ENCODE measurements around the gene NXPE4.
"Not testable (repeated sequence)": the region's sequence is repeated elsewhere in the genome, so short reads cannot be mapped to it uniquely, and the experiment has no call there.

Gene NXPE4

DNA sequence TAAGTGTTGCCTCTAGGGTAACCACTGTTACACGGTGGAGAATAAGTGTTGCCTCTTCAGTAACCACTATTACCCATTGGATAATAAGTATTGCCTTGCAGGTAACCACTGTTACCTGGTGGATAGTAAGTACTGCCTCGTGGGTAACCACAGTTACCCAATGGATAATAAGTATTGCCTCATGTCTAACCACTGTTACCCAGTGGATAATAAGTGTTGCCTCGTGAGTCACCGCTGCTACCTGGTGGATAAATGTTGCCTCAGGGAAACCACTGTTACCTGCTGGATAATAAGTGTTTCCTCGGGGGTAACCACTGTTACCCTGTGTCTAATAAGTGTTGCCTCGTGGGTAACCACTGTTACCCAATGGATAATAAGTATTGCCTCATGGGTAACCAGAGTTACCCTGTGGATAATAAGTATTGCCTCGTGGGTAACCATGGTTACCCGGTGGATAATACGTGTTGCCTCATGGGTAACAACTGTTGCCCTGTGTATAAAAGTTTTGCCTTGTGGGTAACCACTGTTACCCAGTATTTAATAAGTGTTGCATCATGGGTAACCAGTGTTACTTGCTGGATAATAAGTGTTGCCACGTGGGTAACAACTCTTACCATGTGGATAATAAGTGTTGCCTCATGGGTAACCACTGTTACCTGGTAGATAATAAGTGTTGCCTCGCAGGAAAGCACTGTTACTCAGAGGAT is 12.3 kb upstream of the NXPE4 start:
- H4K20me1 ChIP-seq (ENCODE audit: control insufficient read depth, insufficient read depth, low read depth, low read length): no peaks in the 10 kb centered on the region
- no peaks in the 10 kb centered on the region for H3K4me1 ChIP-seq (ENCODE audit: control insufficient read depth, low read length)
- no peak overlapping the region for H3K4me2 ChIP-seq (ENCODE audit: low read length)
- H3K27me3 ChIP-seq (ENCODE audit: control insufficient read depth, low read length): no peaks in the 10 kb centered on the region
- no peaks in the 10 kb centered on the region for H3K79me2 ChIP-seq (ENCODE audit: control insufficient read depth, low read length)
- TF ChIP-seq, protein P1, sequence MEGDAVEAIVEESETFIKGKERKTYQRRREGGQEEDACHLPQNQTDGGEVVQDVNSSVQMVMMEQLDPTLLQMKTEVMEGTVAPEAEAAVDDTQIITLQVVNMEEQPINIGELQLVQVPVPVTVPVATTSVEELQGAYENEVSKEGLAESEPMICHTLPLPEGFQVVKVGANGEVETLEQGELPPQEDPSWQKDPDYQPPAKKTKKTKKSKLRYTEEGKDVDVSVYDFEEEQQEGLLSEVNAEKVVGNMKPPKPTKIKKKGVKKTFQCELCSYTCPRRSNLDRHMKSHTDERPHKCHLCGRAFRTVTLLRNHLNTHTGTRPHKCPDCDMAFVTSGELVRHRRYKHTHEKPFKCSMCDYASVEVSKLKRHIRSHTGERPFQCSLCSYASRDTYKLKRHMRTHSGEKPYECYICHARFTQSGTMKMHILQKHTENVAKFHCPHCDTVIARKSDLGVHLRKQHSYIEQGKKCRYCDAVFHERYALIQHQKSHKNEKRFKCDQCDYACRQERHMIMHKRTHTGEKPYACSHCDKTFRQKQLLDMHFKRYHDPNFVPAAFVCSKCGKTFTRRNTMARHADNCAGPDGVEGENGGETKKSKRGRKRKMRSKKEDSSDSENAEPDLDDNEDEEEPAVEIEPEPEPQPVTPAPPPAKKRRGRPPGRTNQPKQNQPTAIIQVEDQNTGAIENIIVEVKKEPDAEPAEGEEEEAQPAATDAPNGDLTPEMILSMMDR (IDR thresholded peaks at IDR 0.05; ENCODE audit: low read depth, low read length, poor library complexity, severe bottlenecking): no peak
- no peak for TF ChIP-seq EZH2phosphoT487 (IDR thresholded peaks at IDR 0.05; ENCODE audit: borderline replicate concordance, low read length)
- H3K9me3 ChIP-seq (ENCODE audit: control insufficient read depth, insufficient read depth, low read length): peaks cover 16% of the 10 kb centered on the region; the same call in 1 of the 2 replicates
- no peaks in the 10 kb centered on the region for H3K9me2 ChIP-seq (replicated peaks; ENCODE audit: control insufficient read depth, low read length)
- no peaks in the 10 kb centered on the region for H3F3A ChIP-seq (ENCODE audit: control insufficient read depth, insufficient read depth)
- H3K4me3 ChIP-seq (ENCODE audit: low read length): no peak overlapping the region
- H3K27ac ChIP-seq (ENCODE audit: low read depth, low read length): no peak overlapping the region
- no peaks in the 10 kb centered on the region for H3K36me3 ChIP-seq (ENCODE audit: control insufficient read depth, low read length)

DNA sequence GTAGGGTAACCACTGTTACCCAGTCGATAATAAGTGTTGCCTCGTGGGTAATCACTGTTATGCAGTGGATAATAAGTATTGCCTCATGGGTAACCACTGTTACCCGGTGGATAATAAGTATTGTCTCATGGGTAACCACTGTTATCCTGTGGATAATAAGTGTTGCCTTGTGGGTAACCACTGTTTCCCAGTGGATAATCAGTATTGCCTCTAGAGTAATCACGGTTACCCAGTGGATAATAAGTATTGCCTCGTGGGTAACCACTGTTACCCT is 11.2 kb upstream of the NXPE4 start:
- H3K4me2 ChIP-seq (ENCODE audit: low read length); H3K27ac ChIP-seq (ENCODE audit: low read depth, low read length); H3K4me1 ChIP-seq (ENCODE audit: control insufficient read depth, low read length); H3K4me3 ChIP-seq (ENCODE audit: low read length); H3K79me2 ChIP-seq (ENCODE audit: control insufficient read depth, low read length); H3K9me2 ChIP-seq (replicated peaks; ENCODE audit: control insufficient read depth, low read length); H3K27me3 ChIP-seq (ENCODE audit: control insufficient read depth, low read length); H4K20me1 ChIP-seq (ENCODE audit: control insufficient read depth, insufficient read depth, low read depth, low read length); H3F3A ChIP-seq (ENCODE audit: control insufficient read depth, insufficient read depth); H3K36me3 ChIP-seq (ENCODE audit: control insufficient read depth, low read length): not testable (repeated sequence)
- peaks cover 12% of the 10 kb centered on the region; the same call in 1 of the 2 replicates for H3K9me3 ChIP-seq (ENCODE audit: control insufficient read depth, insufficient read depth, low read length)

DNA sequence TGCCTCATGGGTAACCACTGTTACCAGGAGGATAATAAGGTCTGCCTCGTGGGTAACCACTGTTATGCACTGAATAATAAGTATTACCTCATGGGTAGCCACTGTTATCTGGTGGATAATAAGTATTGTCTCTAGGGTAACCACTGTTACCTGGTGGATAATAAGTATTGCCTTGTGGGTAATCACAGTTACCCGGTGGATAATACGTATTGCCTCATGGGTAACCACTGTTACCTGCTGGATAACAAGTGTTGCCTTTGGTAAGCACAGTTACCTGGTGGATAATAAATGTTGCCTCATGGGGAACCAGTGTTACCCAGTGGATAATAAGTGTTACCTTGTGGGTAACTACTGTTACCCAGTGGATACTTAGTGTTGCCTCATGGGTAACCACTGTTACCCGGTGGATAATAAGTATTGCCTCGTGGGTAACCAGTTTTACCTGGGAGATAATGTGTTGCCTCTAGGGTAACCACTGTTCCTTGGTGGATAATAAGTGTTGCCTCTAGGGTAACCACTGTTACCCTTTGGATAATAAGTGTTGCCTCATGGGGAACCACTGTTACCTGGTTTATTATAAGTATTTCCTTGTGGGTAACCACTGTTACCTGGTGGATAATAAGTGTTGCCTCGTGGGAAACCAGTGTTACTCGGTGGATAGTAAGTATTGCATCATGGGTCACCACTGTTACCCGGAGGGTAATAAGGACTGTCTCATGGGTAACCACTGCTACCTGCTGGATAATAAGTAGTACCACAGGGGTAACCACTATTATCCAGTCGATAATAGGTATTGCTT is 10.6 kb upstream of the NXPE4 start:
- peaks cover 7% of the 10 kb centered on the region; the same call in 1 of the 2 replicates for H3K9me3 ChIP-seq (ENCODE audit: control insufficient read depth, insufficient read depth, low read length)
- H3K27ac ChIP-seq (ENCODE audit: low read depth, low read length): no peak overlapping the region
- no peaks in the 10 kb centered on the region for H3K4me1 ChIP-seq (ENCODE audit: control insufficient read depth, low read length)
- TF ChIP-seq, protein P1 (IDR thresholded peaks at IDR 0.05; ENCODE audit: low read depth, low read length, poor library complexity, severe bottlenecking): no peak
- no peak for TF ChIP-seq EZH2phosphoT487 (IDR thresholded peaks at IDR 0.05; ENCODE audit: borderline replicate concordance, low read length)
- no peaks in the 10 kb centered on the region for H3K27me3 ChIP-seq (ENCODE audit: control insufficient read depth, low read length)
- no peaks in the 10 kb centered on the region for H3K36me3 ChIP-seq (ENCODE audit: control insufficient read depth, low read length)
- H3K4me3 ChIP-seq (ENCODE audit: low read length): no peak overlapping the region
- no peaks in the 10 kb centered on the region for H3K9me2 ChIP-seq (replicated peaks; ENCODE audit: control insufficient read depth, low read length)
- H3K79me2 ChIP-seq (ENCODE audit: control insufficient read depth, low read length): no peaks in the 10 kb centered on the region
- H3K4me2 ChIP-seq (ENCODE audit: low read length): no peak overlapping the region
- H4K20me1 ChIP-seq (ENCODE audit: control insufficient read depth, insufficient read depth, low read depth, low read length): no peaks in the 10 kb centered on the region
- H3F3A ChIP-seq (ENCODE audit: control insufficient read depth, insufficient read depth): no peaks in the 10 kb centered on the region

DNA sequence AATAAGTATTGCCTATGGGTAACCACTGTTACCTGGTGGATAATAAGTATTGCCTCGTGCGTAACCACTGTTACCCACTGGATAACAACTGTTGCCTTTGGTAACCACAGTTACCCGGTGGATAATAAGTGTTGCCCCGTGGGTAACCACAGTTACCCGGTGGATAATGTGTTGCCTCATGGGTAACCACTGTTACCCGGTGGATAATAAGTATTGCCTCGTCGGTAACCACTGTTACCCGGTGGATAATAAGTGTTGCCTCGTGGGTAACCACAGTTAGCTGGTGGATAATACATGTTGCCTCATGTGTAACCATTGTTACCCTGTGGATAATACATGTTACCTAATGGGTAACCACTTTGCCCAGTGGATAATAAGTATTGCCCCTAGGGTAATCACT is 9.8 kb upstream of the NXPE4 start:
- H3K4me1 ChIP-seq (ENCODE audit: control insufficient read depth, low read length): no peaks in the 10 kb centered on the region
- H3K36me3 ChIP-seq (ENCODE audit: control insufficient read depth, low read length): no peaks in the 10 kb centered on the region
- no peaks in the 10 kb centered on the region for H4K20me1 ChIP-seq (ENCODE audit: control insufficient read depth, insufficient read depth, low read depth, low read length)

More for the DNA sequence above, 9.8 kb upstream of the NXPE4 start:
- H3F3A ChIP-seq (ENCODE audit: control insufficient read depth, insufficient read depth): no peaks in the 10 kb centered on the region
- TF ChIP-seq, protein P1 (IDR thresholded peaks at IDR 0.05; ENCODE audit: low read depth, low read length, poor library complexity, severe bottlenecking): no peak
- TF ChIP-seq EZH2phosphoT487 (IDR thresholded peaks at IDR 0.05; ENCODE audit: borderline replicate concordance, low read length): no peak
- H3K27me3 ChIP-seq (ENCODE audit: control insufficient read depth, low read length): no peaks in the 10 kb centered on the region
- H3K9me2 ChIP-seq (replicated peaks; ENCODE audit: control insufficient read depth, low read length): no peaks in the 10 kb centered on the region
- no peak overlapping the region for H3K4me3 ChIP-seq (ENCODE audit: low read length)
- H3K79me2 ChIP-seq (ENCODE audit: control insufficient read depth, low read length): no peaks in the 10 kb centered on the region
- no peak overlapping the region for H3K27ac ChIP-seq (ENCODE audit: low read depth, low read length)
- H3K9me3 ChIP-seq (ENCODE audit: control insufficient read depth, insufficient read depth, low read length): peaks cover 7% of the 10 kb centered on the region; the same call in 1 of the 2 replicates
- H3K4me2 ChIP-seq (ENCODE audit: low read length): no peak overlapping the region
